GM15510 (cell line): ENCODE results near the gene FOLR1.

ENCODE experiments used
- POLR2A ChIP-seq: IDR thresholded peaks from 3 replicates; pipeline ENCODE4 v1.6.1; 2011; ENCODE audit warnings: borderline replicate concordance; ENCODE audit not compliant: insufficient read length; ENCODE audit errors: extremely low read depth

FOLR1 gene

DNA sequence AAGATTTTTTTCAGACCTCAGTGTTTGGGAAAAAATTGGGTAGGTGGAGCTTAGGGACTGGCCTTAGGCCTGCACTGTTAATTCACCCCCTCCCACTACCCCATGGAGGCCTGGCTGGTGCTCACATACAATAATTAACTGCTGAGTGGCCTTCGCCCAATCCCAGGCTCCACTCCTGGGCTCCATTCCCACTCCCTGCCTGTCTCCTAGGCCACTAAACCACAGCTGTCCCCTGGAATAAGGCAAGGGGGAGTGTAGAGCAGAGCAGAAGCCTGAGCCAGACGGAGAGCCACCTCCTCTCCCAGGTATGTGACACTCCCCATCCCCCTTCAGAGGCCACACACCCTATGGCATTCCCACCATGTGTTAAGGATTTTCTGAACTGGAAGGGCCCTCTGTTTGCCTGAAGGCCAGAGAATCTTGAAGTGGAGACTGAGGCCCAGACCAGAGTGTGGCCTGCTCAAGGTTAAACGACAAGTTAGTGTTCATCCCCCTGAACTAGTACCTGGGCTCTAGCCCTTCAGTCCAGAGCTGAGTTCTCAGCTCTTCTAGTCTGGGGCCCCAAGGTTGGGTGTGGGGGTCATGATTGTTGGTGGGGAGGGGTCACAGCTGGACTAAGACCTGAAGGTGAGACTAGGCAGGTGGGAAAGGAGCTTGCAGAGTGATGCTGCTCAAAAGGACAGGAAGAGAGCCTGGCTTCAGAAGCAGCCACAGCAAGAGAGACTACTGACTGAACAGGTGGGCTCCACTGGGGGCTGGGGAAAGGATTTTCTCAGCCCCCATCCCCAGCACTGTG lies 2.3 kb upstream of the FOLR1 start:
- TF ChIP-seq POLR2A, result no peak

DNA sequence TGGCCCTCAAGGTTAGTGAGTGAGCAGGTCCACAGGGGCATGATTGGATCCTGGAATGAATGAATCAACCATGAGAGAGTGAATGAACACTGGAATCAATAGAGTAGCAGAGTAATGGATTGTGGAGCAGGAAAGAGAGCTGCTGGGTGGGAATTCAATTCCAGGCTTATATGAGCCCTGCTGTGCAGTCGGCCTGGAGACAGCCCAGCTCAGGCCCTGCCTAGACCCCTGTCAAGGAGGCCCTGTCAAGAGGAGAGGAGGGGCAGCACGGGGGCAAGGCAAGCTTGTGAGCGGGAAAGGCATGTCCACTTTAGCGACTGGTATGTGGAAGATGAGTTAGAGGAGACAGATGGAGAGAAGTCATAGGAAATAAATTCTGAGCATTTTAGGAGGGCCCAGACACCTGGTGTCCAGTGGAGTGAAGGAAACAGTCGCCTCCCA lies 1.3 kb upstream of the FOLR1 start:
- TF ChIP-seq POLR2A, result no peak

DNA sequence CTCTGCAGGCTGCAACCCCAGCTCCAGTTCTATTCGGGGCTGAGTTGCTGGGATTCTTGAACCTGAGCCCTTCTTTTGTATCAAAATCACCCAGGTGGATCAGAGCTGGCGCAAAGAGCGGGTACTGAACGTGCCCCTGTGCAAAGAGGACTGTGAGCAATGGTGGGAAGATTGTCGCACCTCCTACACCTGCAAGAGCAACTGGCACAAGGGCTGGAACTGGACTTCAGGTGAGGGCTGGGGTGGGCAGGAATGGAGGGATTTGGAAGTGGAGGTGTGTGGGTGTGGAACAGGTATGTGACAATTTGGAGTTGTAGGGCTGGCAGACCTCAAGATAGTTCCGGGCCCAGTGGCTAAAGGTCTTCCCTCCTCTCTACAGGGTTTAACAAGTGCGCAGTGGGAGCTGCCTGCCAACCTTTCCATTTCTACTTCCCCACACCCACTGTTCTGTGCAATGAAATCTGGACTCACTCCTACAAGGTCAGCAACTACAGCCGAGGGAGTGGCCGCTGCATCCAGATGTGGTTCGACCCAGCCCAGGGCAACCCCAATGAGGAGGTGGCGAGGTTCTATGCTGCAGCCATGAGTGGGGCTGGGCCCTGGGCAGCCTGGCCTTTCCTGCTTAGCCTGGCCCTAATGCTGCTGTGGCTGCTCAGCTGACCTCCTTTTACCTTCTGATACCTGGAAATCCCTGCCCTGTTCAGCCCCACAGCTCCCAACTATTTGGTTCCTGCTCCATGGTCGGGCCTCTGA lies 3.8 kb downstream of the FOLR1 start:
- TF ChIP-seq POLR2A, result no peak

DNA sequence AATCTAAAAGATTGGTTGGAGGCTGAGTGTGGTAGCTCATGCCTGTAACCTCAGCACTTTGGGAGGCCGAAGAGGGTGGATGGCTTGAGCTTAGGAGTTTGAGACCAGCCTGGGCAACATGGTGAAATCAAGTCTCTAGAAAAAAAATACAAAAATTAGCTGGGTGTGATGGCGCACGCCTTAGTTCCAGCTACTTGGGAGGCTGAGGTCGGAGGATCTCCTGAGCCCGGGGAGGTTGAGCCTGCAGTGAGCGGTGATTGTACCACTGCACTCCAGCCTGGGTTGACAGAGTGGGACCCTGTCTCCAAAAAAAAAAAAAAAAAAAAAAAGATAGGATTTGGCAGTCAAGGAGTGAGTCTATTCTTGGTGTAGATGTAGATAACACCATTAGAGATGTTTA lies 10.6 kb downstream of the FOLR1 start:
- no peak for TF ChIP-seq POLR2A

DNA sequence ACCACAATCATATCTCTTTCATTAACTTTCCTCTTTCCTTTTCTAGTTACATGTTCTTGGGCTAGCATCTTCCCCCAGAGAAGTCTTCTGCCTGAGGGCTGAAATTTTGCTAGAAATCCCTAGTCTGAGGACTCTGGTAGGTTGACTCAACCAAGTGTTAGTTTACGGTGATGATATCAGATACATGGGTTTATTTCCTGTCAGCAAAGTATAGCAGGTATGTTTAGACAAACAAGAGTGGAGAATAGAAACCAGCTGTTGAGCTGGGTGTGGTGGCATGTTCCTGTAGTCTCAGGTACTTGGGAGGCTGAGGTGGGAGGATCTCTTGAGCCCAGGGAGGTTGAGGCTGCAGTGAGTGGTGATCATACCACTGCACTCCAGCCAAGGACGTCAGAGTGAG lies 11.2 kb downstream of the FOLR1 start:
- no peak for TF ChIP-seq POLR2A

DNA sequence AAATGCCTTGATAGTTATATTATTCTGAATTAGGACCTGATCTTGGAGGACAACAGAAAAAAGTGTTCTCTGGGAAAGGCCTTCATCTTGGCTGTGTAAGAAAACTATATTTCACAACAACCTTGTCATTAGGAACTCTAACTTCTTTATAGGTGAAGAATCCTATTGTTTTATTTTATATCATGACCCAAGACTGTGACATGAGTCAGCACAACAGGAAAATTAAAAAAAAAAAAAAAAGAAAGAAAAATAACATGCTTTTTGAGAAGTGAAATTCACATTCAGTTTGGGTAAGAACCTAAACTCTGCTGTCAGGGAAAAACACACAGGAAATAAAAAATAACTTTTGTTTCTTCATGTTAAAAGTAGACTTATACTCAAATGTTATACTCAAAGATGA lies 12.9 kb downstream of the FOLR1 start:
- TF ChIP-seq POLR2A, result no peak

DNA sequence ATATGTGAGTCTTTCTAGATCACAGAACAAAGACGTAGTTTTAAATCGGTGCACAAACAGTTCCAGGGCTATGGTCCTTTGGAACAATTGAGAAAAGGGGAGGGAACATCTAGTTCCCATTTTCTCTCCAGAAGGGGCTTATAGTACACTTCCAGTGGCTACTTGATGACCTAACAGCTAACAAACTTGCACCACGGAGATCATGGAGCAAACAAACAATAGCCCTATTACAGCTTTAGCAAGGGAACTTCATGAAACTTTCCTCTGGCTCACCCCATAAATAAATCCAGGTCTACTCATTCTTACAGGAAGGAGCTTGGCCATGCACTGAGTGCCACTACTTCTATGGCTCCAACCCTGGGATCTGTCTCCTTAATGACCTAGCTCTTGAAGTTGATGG lies 16.3 kb downstream of the FOLR1 start:
- no peak for TF ChIP-seq POLR2A

DNA sequence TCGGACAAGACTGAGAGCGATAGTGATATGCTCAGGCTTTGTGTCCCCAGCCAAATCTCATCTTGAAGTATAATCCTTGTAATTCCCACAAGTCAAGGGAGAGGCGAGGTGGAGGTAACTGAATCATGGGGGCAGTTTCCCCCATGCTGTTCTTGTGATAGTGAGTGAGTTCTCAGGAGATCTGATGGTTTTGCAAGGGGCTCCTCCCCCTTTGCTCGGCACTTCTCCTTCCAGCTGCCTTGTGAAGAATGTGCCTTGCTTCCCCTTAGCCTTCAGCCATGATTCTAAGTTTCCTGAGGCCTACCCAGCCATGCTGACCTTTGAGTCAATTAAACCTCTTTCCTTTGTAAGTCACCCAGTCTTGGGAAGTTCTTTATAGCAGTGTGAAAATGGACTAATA lies 17.2 kb downstream of the FOLR1 start:
- TF ChIP-seq POLR2A, result no peak

DNA sequence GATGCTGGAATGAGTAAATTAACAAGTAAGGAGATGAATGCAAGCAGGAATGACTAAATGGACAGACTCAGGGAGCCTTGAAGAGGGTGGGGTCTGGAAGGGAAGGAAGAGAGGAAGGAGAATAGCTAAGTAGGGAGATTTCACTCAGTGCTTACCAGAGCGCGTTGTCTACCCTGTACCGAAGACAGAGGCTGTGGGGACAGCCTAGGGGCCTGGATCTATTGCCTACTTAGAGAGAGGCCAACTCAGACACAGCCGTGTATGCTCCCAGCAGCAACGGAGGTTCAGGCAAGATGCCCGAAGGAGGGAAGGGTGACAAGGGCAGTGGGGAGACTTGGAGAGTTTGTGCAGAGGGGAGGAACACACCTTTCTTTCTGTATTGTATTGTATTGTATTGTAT lies 24.7 kb downstream of the FOLR1 start, which contains the start of gene FOLR2:
FOLR2 (plus strand) TSS at position 157 of the 400 bp plus-strand sequence. CDS start 1,791 bp downstream, outside the sequence.
- TF ChIP-seq POLR2A, result no peak

DNA sequence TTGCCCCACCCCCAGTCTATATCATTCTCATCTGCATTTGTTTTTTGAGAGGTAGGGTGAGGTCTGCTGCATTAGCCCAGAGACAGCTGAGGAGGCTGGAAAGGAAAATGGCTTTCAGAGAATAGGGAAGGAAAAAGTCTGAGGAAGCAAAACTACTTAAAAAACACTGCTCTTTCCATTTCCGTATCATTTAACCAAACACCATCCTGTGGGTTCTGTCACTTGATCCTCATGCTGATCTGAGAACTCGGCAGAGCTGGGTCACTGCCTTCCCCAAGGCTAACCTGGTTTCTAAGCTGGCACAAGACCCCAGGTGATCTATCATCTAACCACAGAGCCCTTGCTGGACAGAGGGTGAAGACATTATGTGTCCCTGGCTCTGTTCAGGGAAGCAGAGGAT lies 25.9 kb downstream of the FOLR1 start:
- no peak for TF ChIP-seq POLR2A

DNA sequence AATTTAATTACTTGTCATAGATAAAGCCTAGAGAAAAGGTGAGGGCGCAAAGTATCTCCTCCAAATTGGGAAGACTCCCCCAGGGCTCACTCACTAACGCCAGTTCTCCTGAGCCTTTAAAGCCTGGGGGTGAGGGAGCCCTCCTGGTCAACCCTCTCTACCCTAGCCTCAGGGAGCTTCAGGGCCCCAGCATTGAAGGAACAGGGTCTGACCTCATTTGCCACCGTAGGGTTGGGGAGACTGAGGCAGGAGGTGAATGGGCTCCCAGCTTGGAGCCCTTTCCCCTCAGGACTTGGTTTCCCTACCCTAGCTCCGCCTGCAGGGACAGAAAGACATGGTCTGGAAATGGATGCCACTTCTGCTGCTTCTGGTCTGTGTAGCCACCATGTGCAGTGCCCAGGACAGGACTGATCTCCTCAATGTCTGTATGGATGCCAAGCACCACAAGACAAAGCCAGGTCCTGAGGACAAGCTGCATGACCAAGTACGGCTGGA lies 26.4 kb downstream of the FOLR1 start:
- TF ChIP-seq POLR2A, result no peak

DNA sequence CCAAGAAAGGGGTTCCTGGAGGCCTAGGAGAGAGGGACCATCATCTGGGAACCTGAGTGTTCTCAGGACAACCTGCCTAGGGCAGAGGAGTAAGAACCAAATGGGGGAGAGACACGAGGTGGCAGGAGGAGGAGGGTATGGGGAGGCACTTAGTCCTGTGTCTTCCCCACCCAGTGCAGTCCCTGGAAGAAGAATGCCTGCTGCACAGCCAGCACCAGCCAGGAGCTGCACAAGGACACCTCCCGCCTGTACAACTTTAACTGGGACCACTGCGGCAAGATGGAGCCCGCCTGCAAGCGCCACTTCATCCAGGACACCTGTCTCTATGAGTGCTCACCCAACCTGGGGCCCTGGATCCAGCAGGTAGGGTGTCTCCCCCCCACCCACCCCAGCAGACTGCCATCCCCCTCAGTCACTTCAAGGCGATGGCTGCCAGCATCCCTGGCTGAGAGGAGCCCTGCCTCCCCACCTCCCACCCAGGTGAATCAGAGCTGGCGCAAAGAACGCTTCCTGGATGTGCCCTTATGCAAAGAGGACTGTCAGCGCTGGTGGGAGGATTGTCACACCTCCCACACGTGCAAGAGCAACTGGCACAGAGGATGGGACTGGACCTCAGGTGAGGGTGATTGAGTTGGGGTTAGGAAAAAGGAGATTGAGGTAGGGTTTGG lies 28.9 kb downstream of the FOLR1 start:
- TF ChIP-seq POLR2A, result no peak

DNA sequence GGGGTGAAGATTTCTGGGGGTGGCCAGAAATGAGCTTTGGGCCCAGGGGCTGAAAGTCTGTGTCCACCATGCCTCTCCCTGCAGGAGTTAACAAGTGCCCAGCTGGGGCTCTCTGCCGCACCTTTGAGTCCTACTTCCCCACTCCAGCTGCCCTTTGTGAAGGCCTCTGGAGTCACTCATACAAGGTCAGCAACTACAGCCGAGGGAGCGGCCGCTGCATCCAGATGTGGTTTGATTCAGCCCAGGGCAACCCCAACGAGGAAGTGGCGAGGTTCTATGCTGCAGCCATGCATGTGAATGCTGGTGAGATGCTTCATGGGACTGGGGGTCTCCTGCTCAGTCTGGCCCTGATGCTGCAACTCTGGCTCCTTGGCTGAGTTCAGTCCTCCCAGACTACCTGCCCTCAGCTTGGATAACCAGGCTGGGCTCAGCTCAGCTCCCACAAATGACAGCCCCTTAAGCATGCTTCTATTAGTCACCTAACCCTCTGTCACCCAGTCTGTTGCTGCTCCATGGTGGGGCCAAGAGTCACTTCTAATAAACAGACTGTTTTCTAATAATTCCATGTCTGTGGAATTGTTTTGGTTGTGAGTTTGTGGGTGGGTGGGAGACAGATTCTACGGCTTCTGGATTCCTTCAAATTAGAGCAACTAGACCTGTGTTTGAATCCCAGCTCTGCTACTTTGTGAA lies 29.6 kb downstream of the FOLR1 start:
- TF ChIP-seq POLR2A, result no peak

DNA sequence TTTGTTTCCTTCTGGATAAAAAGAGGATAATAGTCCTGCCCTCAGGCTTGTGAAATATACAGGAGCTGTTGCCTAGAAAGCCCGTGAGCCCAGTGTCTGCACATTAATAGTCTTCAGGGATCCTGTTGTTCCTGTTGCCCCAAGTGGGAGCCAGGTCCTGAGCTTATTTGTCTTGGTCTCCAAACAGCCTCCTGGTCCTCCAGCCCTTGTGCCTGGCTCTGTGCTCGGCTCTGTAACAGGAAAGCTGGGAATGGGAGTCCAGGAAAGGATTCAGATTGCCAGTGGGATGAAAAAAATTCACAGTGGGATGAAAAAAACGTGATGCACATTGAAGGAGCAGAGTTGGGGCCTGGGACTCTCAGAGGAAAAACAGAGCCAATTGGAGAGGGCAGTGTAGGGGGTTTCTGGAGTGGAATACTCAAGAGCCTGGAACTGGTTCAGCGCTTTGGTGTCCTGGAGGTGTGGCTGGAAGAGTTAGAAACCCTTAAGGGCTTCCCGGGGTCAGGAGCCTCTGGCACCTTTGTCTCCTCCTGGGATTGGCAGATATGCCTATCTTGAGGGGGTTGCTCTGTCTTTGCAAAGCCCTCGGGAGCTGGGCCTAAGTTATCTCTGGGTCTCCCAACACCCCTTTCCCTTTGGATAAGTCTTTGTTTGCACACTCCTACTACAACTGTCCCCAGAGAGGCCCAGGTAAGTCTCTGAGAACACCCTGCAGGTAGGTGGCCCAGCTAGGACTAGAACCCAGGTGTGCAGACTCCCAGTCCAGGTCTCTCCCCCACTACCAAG lies 30.4 kb downstream of the FOLR1 start:
- TF ChIP-seq POLR2A, result no peak
